ENCODE data around the gene KRT37.
"Not testable (repeated sequence)": the region's sequence is repeated elsewhere in the genome, so short reads cannot be mapped to it uniquely, and the experiment has no call there.

Gene KRT37

DNA sequence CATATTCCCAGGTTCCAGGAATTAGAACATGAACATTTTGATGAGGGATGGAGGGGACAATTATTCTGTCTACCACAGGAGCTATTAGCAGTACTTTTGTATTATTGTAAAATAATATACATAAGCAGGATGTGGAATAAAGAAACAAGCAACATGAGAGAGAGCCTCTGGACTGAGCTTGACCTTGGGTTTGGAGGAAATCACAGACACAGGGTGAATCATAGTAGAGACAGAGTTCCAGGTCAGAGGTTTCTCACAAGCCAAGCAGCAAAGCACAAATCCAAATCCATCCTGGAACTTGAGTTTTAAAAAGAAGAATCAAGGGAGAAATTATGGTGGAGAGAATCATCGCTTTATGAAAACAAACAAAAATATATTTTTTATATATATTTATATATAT, 32.1 kb downstream of the KRT37 start:
- H3K4me3 ChIP-seq (ENCODE audit: low read depth, low read length) = no peak overlapping the region
- TF ChIP-seq CTCF (IDR thresholded peaks at IDR 0.05; ENCODE audit: borderline replicate concordance, insufficient read depth, low read depth, low read length) = no peak

DNA sequence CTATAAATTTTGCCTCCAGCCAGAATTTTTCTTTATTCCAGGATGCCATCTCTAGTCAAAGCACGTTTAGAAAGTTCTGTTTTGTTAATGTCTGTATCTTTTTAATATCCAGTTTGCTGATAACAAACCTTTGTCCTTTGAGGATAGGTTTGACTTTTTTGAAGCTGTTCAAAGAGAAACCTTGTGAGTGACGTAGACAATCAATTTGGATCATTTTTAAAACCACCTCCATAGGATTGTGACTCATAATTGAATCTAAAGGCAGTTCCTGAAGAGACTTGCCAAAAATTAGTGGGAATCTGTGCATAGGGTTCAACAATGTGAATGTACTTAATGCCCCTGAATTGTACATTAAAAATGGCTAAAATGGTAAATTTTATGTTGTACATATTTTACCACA, 32.9 kb downstream of the KRT37 start:
- no peak overlapping the region for H3K4me3 ChIP-seq (ENCODE audit: low read depth, low read length)
- no peak for TF ChIP-seq CTCF (IDR thresholded peaks at IDR 0.05; ENCODE audit: borderline replicate concordance, insufficient read depth, low read depth, low read length)

- no peak for TF ChIP-seq CTCF (IDR thresholded peaks at IDR 0.05; ENCODE audit: borderline replicate concordance, insufficient read depth, low read depth, low read length)
- H3K4me3 ChIP-seq (ENCODE audit: low read depth, low read length) = no peak overlapping the region
These were observed 33.9 kb downstream of the KRT37 start for GRCh38 chr17:41390411-41390938.

GRCh38 chr17:41387670-41388069, 36.7 kb downstream of the KRT37 start:
- no peak for TF ChIP-seq CTCF (IDR thresholded peaks at IDR 0.05; ENCODE audit: borderline replicate concordance, insufficient read depth, low read depth, low read length)
- H3K4me3 ChIP-seq (ENCODE audit: low read depth, low read length) = no peak overlapping the region

GRCh38 chr17:41386227-41386626, 38.2 kb downstream of the KRT37 start:
- H3K4me3 ChIP-seq (ENCODE audit: low read depth, low read length) = no peak overlapping the region
- TF ChIP-seq CTCF (IDR thresholded peaks at IDR 0.05; ENCODE audit: borderline replicate concordance, insufficient read depth, low read depth, low read length) = no peak

- no peak for TF ChIP-seq CTCF (IDR thresholded peaks at IDR 0.05; ENCODE audit: borderline replicate concordance, insufficient read depth, low read depth, low read length)
- H3K4me3 ChIP-seq (ENCODE audit: low read depth, low read length) = no peak overlapping the region
These were observed 40.7 kb downstream of the KRT37 start for GRCh38 chr17:41383690-41384089.

- TF ChIP-seq CTCF (IDR thresholded peaks at IDR 0.05; ENCODE audit: borderline replicate concordance, insufficient read depth, low read depth, low read length) = no peak
- no peak overlapping the region for H3K4me3 ChIP-seq (ENCODE audit: low read depth, low read length)
These were observed 42.0 kb downstream of the KRT37 start for GRCh38 chr17:41382394-41382793.

DNA sequence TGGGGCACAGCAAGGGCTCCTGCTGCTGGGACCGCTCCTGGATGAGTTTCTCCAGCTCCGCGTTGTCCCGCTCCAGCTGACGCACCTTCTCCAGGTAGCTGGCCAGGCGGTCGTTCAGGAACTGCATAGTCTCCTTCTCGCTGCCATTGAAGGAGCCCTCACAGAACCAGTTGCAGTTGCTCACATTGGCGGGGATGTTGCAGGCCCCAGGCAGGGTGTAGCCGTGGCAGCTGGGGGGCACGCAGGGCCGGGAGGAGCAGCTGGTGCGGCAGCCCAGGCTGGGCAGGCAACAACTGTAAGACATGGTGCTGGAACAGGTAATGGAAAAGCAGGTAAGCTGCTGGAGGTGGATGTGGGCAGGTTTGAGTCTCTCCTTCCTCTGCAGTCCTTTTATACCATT, 42.4 kb downstream of the KRT37 start, which contains the start of gene KRT34:
KRT34 (minus strand) TSS at position 364 of the 400 bp plus-strand sequence; CDS start at position 304, 60 bp downstream.
- H3K4me3 ChIP-seq (ENCODE audit: low read depth, low read length) = not testable (repeated sequence)

DNA sequence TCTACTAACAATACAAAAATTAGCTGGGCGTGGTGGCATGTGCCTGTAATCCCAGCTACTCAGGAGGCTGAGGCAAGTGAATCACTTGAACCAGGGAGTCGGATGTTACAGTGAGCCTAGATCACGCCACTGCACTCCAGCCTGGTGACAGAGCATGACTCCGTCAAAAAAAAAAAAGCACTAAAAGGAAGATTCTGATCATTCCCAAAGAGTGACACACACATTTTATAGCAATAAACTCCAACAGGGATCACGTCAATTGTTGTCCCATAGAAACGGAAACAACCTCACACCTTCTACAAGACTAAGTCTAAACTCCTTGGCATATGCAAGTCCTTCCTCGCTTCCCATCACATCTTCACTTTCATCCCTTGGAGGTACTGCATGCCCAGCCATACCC, 44.3 kb downstream of the KRT37 start:
- not testable (repeated sequence) for H3K4me3 ChIP-seq (ENCODE audit: low read depth, low read length)

Measured in GM12875 (cell line).